HG02885 (cell line): ENCODE results near the gene NID2.

Experiments
- ATAC-seq: cut with Tn5 transposase; IDR thresholded peaks from one replicate; pipeline ENCODE4 v1.9.1; 2021; ENCODE audit warnings: mild to moderate bottlenecking; ENCODE audit not compliant: unreplicated experiment, poor library complexity

NID2 gene

GRCh38 chr14:51969852-51970540, 98.9 kb downstream of the NID2 start:
- ATAC-seq: no peak

- ATAC-seq: no peak
Measured at GRCh38 chr14:51967521-51967920, 101.3 kb downstream of the NID2 start.

- ATAC-seq: no peak
Measured at GRCh38 chr14:51963286-51963685, 105.6 kb downstream of the NID2 start.

DNA sequence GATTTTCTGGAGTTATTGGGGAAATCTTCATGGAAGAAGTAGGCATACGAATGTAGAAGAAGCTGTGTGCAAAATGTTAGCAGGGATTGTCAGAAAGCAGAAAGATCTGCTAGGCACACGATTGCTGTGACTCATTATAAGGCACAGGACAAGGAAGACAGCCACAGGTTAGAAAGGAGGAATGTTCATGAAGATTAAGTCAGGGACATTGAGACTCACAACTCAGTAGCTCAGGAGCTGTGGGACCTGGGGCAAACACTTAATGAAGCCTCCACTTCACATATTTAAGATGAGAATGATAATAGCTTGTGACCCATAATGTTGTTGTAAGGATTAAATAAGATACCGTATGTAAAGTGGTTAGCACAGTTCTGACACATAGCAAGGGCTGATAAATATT, 106.1 kb downstream of the NID2 start:
- no peak for ATAC-seq

GRCh38 chr14:51960866-51961265, 108.0 kb downstream of the NID2 start:
- no peak for ATAC-seq

GRCh38 chr14:51959928-51960327, 108.9 kb downstream of the NID2 start:
- no peak for ATAC-seq

DNA sequence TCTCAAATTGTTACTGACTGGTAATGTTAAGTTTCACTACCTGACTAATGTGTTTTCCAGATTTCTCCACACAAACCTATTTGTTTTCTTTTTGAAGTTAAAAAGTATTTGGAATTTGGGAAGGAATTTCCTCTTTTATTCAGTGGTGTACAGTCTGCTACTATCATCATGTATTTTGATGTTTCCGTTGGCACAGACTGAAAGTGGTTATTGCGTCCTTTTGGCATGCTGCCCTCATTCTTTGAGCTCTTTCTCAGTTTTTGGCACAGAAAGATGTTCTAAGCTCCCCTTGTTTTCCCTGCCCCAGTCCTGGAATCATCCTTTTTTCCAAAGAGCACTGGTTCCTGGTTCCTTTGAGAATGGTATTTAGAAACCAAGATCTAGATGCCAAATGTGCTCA, 110.9 kb downstream of the NID2 start:
- no peak for ATAC-seq
